HepG2 (cell line): Measurements from ENCODE around the gene OGFOD3.

Experiments used
- ATF7-NPFF ChIP-seq: sonication (generic); formaldehyde crosslinking; IDR thresholded peaks from 2 replicates; pipeline ENCODE4 v1.8.1; 2023; ENCODE audit warnings: mild to moderate bottlenecking, low read depth, missing genetic modification reagents, moderate library complexity
- DZIP1 ChIP-seq: sonication (generic); formaldehyde crosslinking; IDR thresholded peaks from 2 replicates; pipeline ENCODE4 v1.5.0; 2020; ENCODE audit warnings: mild to moderate bottlenecking, missing genetic modification reagents
- HES4 ChIP-seq: sonication (generic); formaldehyde crosslinking; IDR thresholded peaks from 2 replicates; pipeline ENCODE4 v1.9.0; 2021; ENCODE audit warnings: mild to moderate bottlenecking, missing genetic modification reagents, borderline replicate concordance
- HNRNPUL1 ChIP-seq: fragments of 200-400 bp; formaldehyde crosslinking; IDR thresholded peaks from 2 replicates; pipeline ENCODE4 v1.6.1; 2017; ENCODE audit warnings: low read depth, mild to moderate bottlenecking, low read length, moderate library complexity
- NR2C2 ChIP-seq: sonication (generic); formaldehyde crosslinking; IDR thresholded peaks from 2 replicates; pipeline ENCODE4 v1.4.0; 2020; ENCODE audit warnings: missing genetic modification reagents, mild to moderate bottlenecking, moderate library complexity, borderline replicate concordance
- RAD21 ChIP-seq: fragments of 450-650 bp; formaldehyde crosslinking; IDR thresholded peaks from 2 replicates; pipeline ENCODE4 v1.5.0; 2020; ENCODE audit warnings: mild to moderate bottlenecking
- SIX4 ChIP-seq: sonication (generic); formaldehyde crosslinking; IDR thresholded peaks from 2 replicates; pipeline ENCODE4 v1.4.0; 2020; ENCODE audit warnings: missing genetic modification reagents
- ZNF225 ChIP-seq: sonication (generic); formaldehyde crosslinking; IDR thresholded peaks from 2 replicates; pipeline ENCODE4 v1.4.0; 2020; ENCODE audit warnings: mild to moderate bottlenecking, missing genetic modification reagents
- TF ChIP-seq, protein P1 (sequence below): sonication (generic); formaldehyde crosslinking; IDR thresholded peaks from 2 replicates; pipeline ENCODE4 v1.5.0; 2020; ENCODE audit warnings: mild to moderate bottlenecking, missing genetic modification reagents, moderate library complexity

DNA sequence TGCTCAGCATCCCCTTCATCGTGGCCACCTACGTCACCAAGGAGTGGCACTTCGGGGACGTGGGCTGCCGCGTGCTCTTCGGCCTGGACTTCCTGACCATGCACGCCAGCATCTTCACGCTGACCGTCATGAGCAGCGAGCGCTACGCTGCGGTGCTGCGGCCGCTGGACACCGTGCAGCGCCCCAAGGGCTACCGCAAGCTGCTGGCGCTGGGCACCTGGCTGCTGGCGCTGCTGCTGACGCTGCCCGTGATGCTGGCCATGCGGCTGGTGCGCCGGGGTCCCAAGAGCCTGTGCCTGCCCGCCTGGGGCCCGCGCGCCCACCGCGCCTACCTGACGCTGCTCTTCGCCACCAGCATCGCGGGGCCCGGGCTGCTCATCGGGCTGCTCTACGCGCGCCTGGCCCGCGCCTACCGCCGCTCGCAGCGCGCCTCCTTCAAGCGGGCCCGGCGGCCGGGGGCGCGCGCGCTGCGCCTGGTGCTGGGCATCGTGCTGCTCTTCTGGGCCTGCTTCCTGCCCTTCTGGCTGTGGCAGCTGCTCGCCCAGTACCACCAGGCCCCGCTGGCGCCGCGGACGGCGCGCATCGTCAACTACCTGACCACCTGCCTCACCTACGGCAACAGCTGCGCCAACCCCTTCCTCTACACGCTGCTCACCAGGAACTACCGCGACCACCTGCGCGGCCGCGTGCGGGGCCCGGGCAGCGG, 43.6 kb downstream of the OGFOD3 start:
- TF ChIP-seq RAD21 (CRISPR knock-in tag) (no peak), HNRNPUL1 (no peak), NR2C2 (CRISPR knock-in tag) (no peak), HES4 (CRISPR knock-in tag) (no peak), ZNF225 (no peak), SIX4 (CRISPR knock-in tag) (no peak), ATF7-NPFF (no peak), DZIP1 (CRISPR knock-in tag) (no peak)
- TF ChIP-seq, protein P1, sequence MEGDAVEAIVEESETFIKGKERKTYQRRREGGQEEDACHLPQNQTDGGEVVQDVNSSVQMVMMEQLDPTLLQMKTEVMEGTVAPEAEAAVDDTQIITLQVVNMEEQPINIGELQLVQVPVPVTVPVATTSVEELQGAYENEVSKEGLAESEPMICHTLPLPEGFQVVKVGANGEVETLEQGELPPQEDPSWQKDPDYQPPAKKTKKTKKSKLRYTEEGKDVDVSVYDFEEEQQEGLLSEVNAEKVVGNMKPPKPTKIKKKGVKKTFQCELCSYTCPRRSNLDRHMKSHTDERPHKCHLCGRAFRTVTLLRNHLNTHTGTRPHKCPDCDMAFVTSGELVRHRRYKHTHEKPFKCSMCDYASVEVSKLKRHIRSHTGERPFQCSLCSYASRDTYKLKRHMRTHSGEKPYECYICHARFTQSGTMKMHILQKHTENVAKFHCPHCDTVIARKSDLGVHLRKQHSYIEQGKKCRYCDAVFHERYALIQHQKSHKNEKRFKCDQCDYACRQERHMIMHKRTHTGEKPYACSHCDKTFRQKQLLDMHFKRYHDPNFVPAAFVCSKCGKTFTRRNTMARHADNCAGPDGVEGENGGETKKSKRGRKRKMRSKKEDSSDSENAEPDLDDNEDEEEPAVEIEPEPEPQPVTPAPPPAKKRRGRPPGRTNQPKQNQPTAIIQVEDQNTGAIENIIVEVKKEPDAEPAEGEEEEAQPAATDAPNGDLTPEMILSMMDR (CRISPR knock-in tag) = no peak
